GM23248 (cell line): ENCODE data around the gene GAL3ST1. TPM values are rescaled to one million over a fixed set of nuclear protein-coding genes. Genes with fewer than 3 reads are reported as not detected.
A peak's percentile ranks its signal among the peaks of the same experiment; 100 is the strongest.
"Not testable (repeated sequence)": the region's sequence is repeated elsewhere in the genome, so short reads cannot be mapped to it uniquely, and the experiment has no call there.

Experiments used
- DNase-seq: peaks from one replicate; pipeline ENCODE4 v3.0.0-alpha.2; 2015
- H2AFZ ChIP-seq: fragments of 200-600 bp; sonication (generic); 2 replicates; pipeline ENCODE4 v1.6.1; 2016; ENCODE audit warnings: antibody characterized with exemption
- H3F3A ChIP-seq: fragments of 200-600 bp; sonication (generic); 2 replicates; pipeline ENCODE4 v1.6.1; 2016; ENCODE audit warnings: mild to moderate bottlenecking, antibody characterized with exemption, mixed run types; ENCODE audit not compliant: insufficient read depth
- H3K27ac ChIP-seq: fragments of 200-600 bp; sonication (generic); 2 replicates; pipeline ENCODE4 v1.5.1; 2016; ENCODE audit warnings: mild to moderate bottlenecking
- H3K27me3 ChIP-seq: fragments of 200-600 bp; sonication (generic); replicated peaks from 2 replicates; pipeline ENCODE4 v1.6.1; 2016; ENCODE audit warnings: mild to moderate bottlenecking; ENCODE audit not compliant: insufficient read depth
- H3K36me3 ChIP-seq: fragments of 200-600 bp; sonication (generic); 2 replicates; pipeline ENCODE4 v1.6.1; 2016; ENCODE audit warnings: low read depth, mild to moderate bottlenecking
- H3K4me1 ChIP-seq: fragments of 200-600 bp; sonication (generic); 2 replicates; pipeline ENCODE4 v1.6.1; 2016; ENCODE audit warnings: mild to moderate bottlenecking; ENCODE audit not compliant: insufficient read depth
- H3K4me2 ChIP-seq: fragments of 200-600 bp; sonication (generic); one replicate; pipeline ENCODE4 v1.6.1; 2016; ENCODE audit warnings: mild to moderate bottlenecking; ENCODE audit not compliant: unreplicated experiment
- H3K4me3 ChIP-seq: fragments of 200-600 bp; sonication (generic); 2 replicates; pipeline ENCODE4 v1.5.1; 2016; ENCODE audit warnings: mild to moderate bottlenecking
- H3K79me2 ChIP-seq: fragments of 200-600 bp; sonication (generic); 2 replicates; pipeline ENCODE4 v1.6.1; 2016; ENCODE audit warnings: mild to moderate bottlenecking; ENCODE audit not compliant: insufficient read depth
- H3K9ac ChIP-seq: fragments of 200-600 bp; sonication (generic); 2 replicates; pipeline ENCODE4 v1.6.1; 2016; ENCODE audit warnings: mild to moderate bottlenecking
- H3K9me2 ChIP-seq: fragments of 200-600 bp; sonication (generic); 2 replicates; pipeline ENCODE4 v1.6.1; 2016; ENCODE audit warnings: mixed run types, mild to moderate bottlenecking, moderate library complexity; ENCODE audit not compliant: insufficient read depth
- H3K9me3 ChIP-seq: fragments of 200-600 bp; sonication (generic); one replicate; pipeline ENCODE4 v1.6.1; 2017; ENCODE audit warnings: low read depth
- H4K20me1 ChIP-seq: fragments of 200-600 bp; sonication (generic); 2 replicates; pipeline ENCODE4 v1.6.0; 2016; ENCODE audit not compliant: insufficient read depth
- EZH2 ChIP-seq: fragments of 200-600 bp; sonication (generic); IDR thresholded peaks from 2 replicates; pipeline ENCODE4 v1.6.1; 2018; ENCODE audit warnings: antibody characterized with exemption, mild to moderate bottlenecking; ENCODE audit not compliant: insufficient read depth, poor library complexity, severe bottlenecking
- EZH2phosphoT487 ChIP-seq: fragments of 200-600 bp; sonication (generic); IDR thresholded peaks from 2 replicates; pipeline ENCODE4 v1.6.1; 2018; ENCODE audit warnings: antibody characterized with exemption, moderate library complexity, mild to moderate bottlenecking, low read depth; ENCODE audit not compliant: insufficient read depth
- WGBS, 2 experiments: methylation state at CpG; one replicate each; pipeline ENCODE4 v1.1.6; 2015 to 2017; ENCODE audit warnings: low lambda C conversion rate in 2 of 2, low coverage in 1 of 2; ENCODE audit errors: missing lambda C conversion rate in 2 of 2; 5-methylcytosine and 5-hydroxymethylcytosine counted together
- in situ Hi-C: fragments of 300-500 bp; cut with MboI; formaldehyde crosslinking; loops from 2 replicates; pipeline ENCODE4 v1.15.0; 2020
- polyA plus RNA-seq: library from polyadenylated mRNA; unstranded; fragments of >200 nt; fragmentation: Nextera tagmentation; extraction: Ambion mirVana; gene quantifications from 2 replicates; pipeline ENCODE4 v1.2.1, GENCODE V29; 2016
- total RNA-seq: library from RNA; depleted of rRNA; stranded (reverse); fragments of >200 nt; shearing (Covaris generic); gene quantifications from 2 replicates; pipeline ENCODE4 v1.2.3, GENCODE V29; 2014

Gene GAL3ST1
- total and polyA plus RNA-seq, 2 experiments from 2014 or later, result not detected

- Histone ChIP-seq H3K4me1 (no peaks in the 10 kb centered on the region), H3F3A (no peaks in the 10 kb centered on the region), H3K27ac (no peak overlapping the region), H3K9me3 (no peaks in the 10 kb centered on the region), H3K27me3 (0 out of 2 replicates have a peak, but pooled peaks cover 13% of the 10 kb centered on the region), H3K36me3 (no peaks in the 10 kb centered on the region), H2AFZ (no peak overlapping the region), H3K9ac (no peak overlapping the region), H3K4me3 (no peak overlapping the region), H3K9me2 (no peaks in the 10 kb centered on the region), H3K79me2 (no peaks in the 10 kb centered on the region), H4K20me1 (no peaks in the 10 kb centered on the region), H3K4me2 (no peak overlapping the region)
- WGBS, 2 experiments, result 37 to 52% methylated on average over 10 of the region's 10 CpGs
- TF ChIP-seq EZH2, result no peak
- no peak for TF ChIP-seq EZH2phosphoT487
- DNase-seq, result no peak
- in situ Hi-C loops, result no loop called here
Measured at GRCh38 chr22:30561402-30562189, 12.9 kb downstream of the GAL3ST1 start.

- H3K36me3 ChIP-seq, H3K9me3 ChIP-seq, H3K9ac ChIP-seq, H3K4me1 ChIP-seq, H3F3A ChIP-seq, H4K20me1 ChIP-seq, H3K4me3 ChIP-seq, H3K27ac ChIP-seq, in situ Hi-C loops, H3K9me2 ChIP-seq, H3K27me3 ChIP-seq, H2AFZ ChIP-seq, H3K4me2 ChIP-seq, H3K79me2 ChIP-seq: not testable (repeated sequence)
- DNase-seq, result peak; percentile 32
- WGBS, 2 experiments, result 68 to 86% methylated on average over 7 to 11 of the region's 11 CpGs
Measured at GRCh38 chr22:30560643-30561202, 13.7 kb downstream of the GAL3ST1 start.

GRCh38 chr22:30559889-30560288, 14.6 kb downstream of the GAL3ST1 start:
- Histone ChIP-seq H3K9ac (no peak overlapping the region), H3K36me3 (no peaks in the 10 kb centered on the region), H3K27me3 (0 out of 2 replicates have a peak, but pooled peaks cover 8% of the 10 kb centered on the region), H2AFZ (no peak overlapping the region), H3F3A (no peaks in the 10 kb centered on the region), H3K4me3 (no peak overlapping the region), H3K4me2 (no peak overlapping the region), H3K9me3 (no peaks in the 10 kb centered on the region), H3K79me2 (no peaks in the 10 kb centered on the region), H3K9me2 (no peaks in the 10 kb centered on the region), H3K27ac (no peak overlapping the region), H4K20me1 (no peaks in the 10 kb centered on the region), H3K4me1 (no peaks in the 10 kb centered on the region)
- 27 to 38% methylated on average over 6 of the region's 6 CpGs for WGBS, 2 experiments
- no peak for DNase-seq
- in situ Hi-C loops, result no loop called here
- TF ChIP-seq EZH2, result no peak
- no peak for TF ChIP-seq EZH2phosphoT487

GRCh38 chr22:30557243-30557642, 17.2 kb downstream of the GAL3ST1 start:
- no peak overlapping the region for H2AFZ ChIP-seq
- in situ Hi-C loops, result no loop called here
- no peaks in the 10 kb centered on the region for H3K9me3 ChIP-seq
- no peak overlapping the region for H3K4me3 ChIP-seq
- no peaks in the 10 kb centered on the region for H3K27me3 ChIP-seq
- no peaks in the 10 kb centered on the region for H3K36me3 ChIP-seq
- WGBS, 2 experiments, result 74 to 84% methylated on average over 8 of the region's 8 CpGs
- no peak overlapping the region for H3K4me2 ChIP-seq
- H3K27ac ChIP-seq, result no peak overlapping the region
- H3K4me1 ChIP-seq, result no peaks in the 10 kb centered on the region
- TF ChIP-seq EZH2, result no peak
- no peak for TF ChIP-seq EZH2phosphoT487
- no peaks in the 10 kb centered on the region for H4K20me1 ChIP-seq
- no peaks in the 10 kb centered on the region for H3K79me2 ChIP-seq
- H3K9ac ChIP-seq, result no peak overlapping the region
- no peaks in the 10 kb centered on the region for H3F3A ChIP-seq
- H3K9me2 ChIP-seq, result no peaks in the 10 kb centered on the region
- no peak for DNase-seq
